Measurements from ENCODE around the gene PROSER1. TPM values are rescaled to one million over a fixed set of nuclear protein-coding genes. Genes with fewer than 3 reads are reported as not detected.

Gene PROSER1
- total and polyA plus RNA-seq, 12 donors, result 7.8 to 31.4 (median 18.2) TPM

- peak overlapping the region in 4 of 5 donors; percentile 47 to 86 (median 77) for H3K27ac ChIP-seq
- intact Hi-C loops (cut with DNase I), result no loop called here
- TF ChIP-seq POLR2A (IDR thresholded peaks at IDR 0.05) (no peak), CTCF (IDR thresholded peaks at IDR 0.05) (no peak)
- peak in 4 of 7 donors; percentile 5 to 28 (median 20) for DNase-seq
- peak overlapping the region; percentile 19 to 93 (median 82) for H3K4me3 ChIP-seq
- H3K9me3 ChIP-seq (replicated peaks in 1 of 3), result no peaks in the 10 kb centered on the region
- no peaks in the 10 kb centered on the region for H3K36me3 ChIP-seq (replicated peaks in 1 of 2)
- H3K27me3 ChIP-seq, result no peaks in the 10 kb centered on the region
- peaks cover 15 to 61% of the 10 kb centered on the region in 2 donors for H3K4me1 ChIP-seq (replicated peaks in 1 of 2)
- 0 to 2% (median 1%) methylated on average over 9 to 15 of the region's 15 CpGs for WGBS, 4 donors
These were observed 711 bp upstream of the PROSER1 start for GRCh38 chr13:39038569-39039030.

GRCh38 chr13:39037410-39037879 lies 444 bp downstream of the PROSER1 start:
- WGBS, 4 donors, result 0 to 1% (median 0%) methylated on average over 5 to 39 of the region's 39 CpGs
- intact Hi-C loops (cut with DNase I), result no loop called here
- Histone ChIP-seq H3K36me3 (replicated peaks in 1 of 2) (no peaks in the 10 kb centered on the region), H3K9me3 (replicated peaks in 1 of 3) (no peaks in the 10 kb centered on the region), H3K4me3 (peak overlapping the region; percentile 48 to 93 (median 82)), H3K27me3 (no peaks in the 10 kb centered on the region), H3K4me1 (replicated peaks in 1 of 2) (peaks cover 15 to 61% of the 10 kb centered on the region in 2 donors), H3K27ac (peak overlapping the region in 3 of 5 donors; percentile 76 to 86 (median 78))
- DNase-seq, result peak in 2 of 7 donors; percentile 15 to 58
- peak in 1 of 6 experiments; percentile 11 for TF ChIP-seq CTCF (IDR thresholded peaks at IDR 0.05)
- TF ChIP-seq POLR2A (IDR thresholded peaks at IDR 0.05), result no peak

GRCh38 chr13:39036212-39036611 lies 1.7 kb downstream of the PROSER1 start:
- H3K9me3 ChIP-seq (replicated peaks in 1 of 3), result no peaks in the 10 kb centered on the region
- no peak for DNase-seq
- TF ChIP-seq CTCF (IDR thresholded peaks at IDR 0.05) (no peak), POLR2A (IDR thresholded peaks at IDR 0.05) (no peak)
- H3K4me1 ChIP-seq (replicated peaks in 1 of 2), result peaks cover 15 to 54% of the 10 kb centered on the region in 2 donors
- no peaks in the 10 kb centered on the region for H3K36me3 ChIP-seq (replicated peaks in 1 of 2)
- intact Hi-C loops (cut with DNase I), result no loop called here
- H3K27me3 ChIP-seq, result no peaks in the 10 kb centered on the region
- H3K27ac ChIP-seq, result no peak overlapping the region
- 3 to 5% (median 4%) methylated on average over 9 of the region's 9 CpGs for WGBS, 4 donors
- peak overlapping the region in 1 of 4 donors; percentile 87 for H3K4me3 ChIP-seq

GRCh38 chr13:39035799-39036198 lies 2.1 kb downstream of the PROSER1 start:
- no peak overlapping the region for H3K27ac ChIP-seq
- H3K36me3 ChIP-seq (replicated peaks in 1 of 2), result no peaks in the 10 kb centered on the region
- H3K27me3 ChIP-seq, result no peaks in the 10 kb centered on the region
- H3K4me3 ChIP-seq, result peak overlapping the region in 1 of 4 donors; percentile 87
- WGBS, 4 donors, result 39 to 46% (median 39%) methylated on average over 2 of the region's 2 CpGs
- TF ChIP-seq CTCF (IDR thresholded peaks at IDR 0.05) (no peak), POLR2A (IDR thresholded peaks at IDR 0.05) (no peak)
- DNase-seq, result no peak
- H3K4me1 ChIP-seq (replicated peaks in 1 of 2), result peaks cover 15 to 51% of the 10 kb centered on the region in 2 donors
- H3K9me3 ChIP-seq (replicated peaks in 1 of 3), result no peaks in the 10 kb centered on the region
- intact Hi-C loops (cut with DNase I), result no loop called here

Measured in adrenal gland (tissue), 12 donors.